ENCODE data around the gene ZNF407.
"Not testable (repeated sequence)": the region's sequence is repeated elsewhere in the genome, so short reads cannot be mapped to it uniquely, and the experiment has no call there.

Gene ZNF407

DNA sequence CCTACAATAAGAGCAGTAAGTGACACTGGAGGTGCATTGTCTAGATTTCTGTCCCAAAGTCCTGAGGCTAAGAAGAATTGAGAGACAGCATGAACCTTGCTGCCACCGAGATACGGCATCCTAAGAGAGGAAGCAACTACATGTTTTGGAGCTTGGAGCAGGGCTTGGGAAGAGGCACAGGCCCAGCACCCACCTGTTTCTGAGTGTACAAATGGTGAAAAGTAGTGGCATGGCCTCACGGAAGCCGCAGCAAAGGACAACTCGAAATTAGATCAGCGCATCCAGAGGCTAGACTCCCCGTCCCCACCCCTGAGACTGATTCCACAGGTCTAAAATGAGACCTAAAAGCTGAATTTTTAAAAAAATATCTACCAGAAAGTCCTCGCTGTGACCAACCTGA is 483.8 kb downstream of the ZNF407 start:
- no peak overlapping the region for H3K27ac ChIP-seq
- TF ChIP-seq, protein P1, sequence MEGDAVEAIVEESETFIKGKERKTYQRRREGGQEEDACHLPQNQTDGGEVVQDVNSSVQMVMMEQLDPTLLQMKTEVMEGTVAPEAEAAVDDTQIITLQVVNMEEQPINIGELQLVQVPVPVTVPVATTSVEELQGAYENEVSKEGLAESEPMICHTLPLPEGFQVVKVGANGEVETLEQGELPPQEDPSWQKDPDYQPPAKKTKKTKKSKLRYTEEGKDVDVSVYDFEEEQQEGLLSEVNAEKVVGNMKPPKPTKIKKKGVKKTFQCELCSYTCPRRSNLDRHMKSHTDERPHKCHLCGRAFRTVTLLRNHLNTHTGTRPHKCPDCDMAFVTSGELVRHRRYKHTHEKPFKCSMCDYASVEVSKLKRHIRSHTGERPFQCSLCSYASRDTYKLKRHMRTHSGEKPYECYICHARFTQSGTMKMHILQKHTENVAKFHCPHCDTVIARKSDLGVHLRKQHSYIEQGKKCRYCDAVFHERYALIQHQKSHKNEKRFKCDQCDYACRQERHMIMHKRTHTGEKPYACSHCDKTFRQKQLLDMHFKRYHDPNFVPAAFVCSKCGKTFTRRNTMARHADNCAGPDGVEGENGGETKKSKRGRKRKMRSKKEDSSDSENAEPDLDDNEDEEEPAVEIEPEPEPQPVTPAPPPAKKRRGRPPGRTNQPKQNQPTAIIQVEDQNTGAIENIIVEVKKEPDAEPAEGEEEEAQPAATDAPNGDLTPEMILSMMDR (conservative IDR thresholded peaks at IDR 0.05): no peak

DNA sequence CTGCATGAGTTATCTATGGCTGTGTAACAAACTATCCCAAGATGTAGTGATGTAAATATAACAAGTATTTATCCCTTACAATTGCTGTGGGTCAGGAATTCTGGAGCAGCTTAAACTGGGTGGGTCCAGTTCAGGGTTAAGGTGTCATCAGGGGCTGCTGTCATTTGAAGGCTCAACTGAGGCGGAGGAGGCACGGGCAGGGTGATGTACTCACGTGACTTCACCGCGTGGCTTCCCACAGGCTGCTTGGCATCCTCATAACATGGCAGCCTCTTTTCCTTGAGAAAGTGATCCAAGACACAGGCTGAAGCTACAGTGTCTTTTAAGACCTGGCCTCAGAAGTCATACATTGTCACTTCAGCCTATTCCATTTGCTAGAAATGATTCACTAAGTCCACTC is 485.5 kb downstream of the ZNF407 start:
- TF ChIP-seq, protein P1 (conservative IDR thresholded peaks at IDR 0.05): no peak
- H3K27ac ChIP-seq: no peak overlapping the region

DNA sequence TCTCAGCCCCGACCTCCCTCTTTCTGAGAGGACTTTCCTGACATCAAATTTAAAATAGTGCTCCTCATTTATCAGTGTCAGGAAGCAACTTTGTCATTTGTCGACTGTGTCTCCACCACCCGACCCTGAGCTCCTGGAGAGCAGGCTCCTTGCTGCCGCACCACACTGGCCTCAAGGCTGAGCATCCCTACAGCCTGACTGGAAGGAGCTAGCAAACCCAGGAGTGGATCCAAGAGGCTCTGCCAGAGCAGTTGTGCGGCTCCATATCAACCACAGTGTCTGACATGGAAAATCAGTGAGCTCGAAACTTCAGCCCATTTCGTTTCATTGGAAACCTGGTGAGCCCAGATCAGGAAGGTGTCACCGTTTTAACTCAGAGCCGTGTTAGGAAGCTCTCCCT is 486.1 kb downstream of the ZNF407 start:
- TF ChIP-seq, protein P1 (conservative IDR thresholded peaks at IDR 0.05): no peak

DNA sequence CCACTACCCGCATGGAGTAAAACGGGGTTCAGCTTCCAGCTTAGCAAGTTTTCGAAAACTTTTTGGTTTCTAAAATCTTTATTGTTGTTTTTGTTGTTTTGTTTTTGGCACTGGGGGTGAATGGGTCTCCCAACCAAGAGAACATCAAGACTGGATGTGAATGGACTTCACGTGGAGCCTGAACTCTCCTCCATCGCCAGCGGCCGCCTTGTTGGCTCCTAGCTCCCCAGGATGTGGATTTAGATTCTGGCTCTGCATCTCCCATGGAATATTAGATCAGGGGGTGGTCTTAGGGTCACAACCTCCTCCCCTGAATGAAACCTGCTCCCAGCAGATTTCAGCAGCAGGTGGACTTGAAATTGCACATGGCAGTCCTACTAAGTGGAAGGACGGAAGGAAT is 488.0 kb downstream of the ZNF407 start:
- not testable (repeated sequence) for H3K27ac ChIP-seq

More for the DNA sequence above, 486.1 kb downstream of the ZNF407 start:
- H3K27ac ChIP-seq: no peak overlapping the region

DNA sequence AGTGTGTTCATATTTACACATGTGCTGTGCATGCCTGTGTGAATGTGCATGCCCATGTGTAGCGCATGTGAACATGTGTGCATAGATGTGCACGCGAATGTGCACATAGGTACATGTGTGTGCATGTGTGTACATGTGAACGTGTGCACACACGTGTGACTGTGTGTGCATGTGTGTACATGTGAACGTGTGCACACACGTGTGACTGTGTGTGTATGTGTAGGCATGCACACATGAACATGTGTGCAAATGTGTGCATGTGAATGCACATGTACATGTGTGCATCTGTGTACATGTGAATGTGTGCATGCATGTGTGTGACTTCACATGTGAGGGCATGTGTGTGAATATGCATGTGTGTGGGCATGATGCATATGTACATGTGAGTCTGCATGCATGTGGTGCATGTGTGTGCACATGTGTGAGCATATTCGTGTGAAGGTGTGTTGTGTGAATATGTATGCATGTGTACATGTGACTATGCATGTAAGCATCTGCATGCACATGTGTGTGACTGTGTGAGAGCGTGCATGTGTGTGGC is 488.9 kb downstream of the ZNF407 start:
- no peak overlapping the region for H3K27ac ChIP-seq
- TF ChIP-seq, protein P1 (conservative IDR thresholded peaks at IDR 0.05): no peak

DNA sequence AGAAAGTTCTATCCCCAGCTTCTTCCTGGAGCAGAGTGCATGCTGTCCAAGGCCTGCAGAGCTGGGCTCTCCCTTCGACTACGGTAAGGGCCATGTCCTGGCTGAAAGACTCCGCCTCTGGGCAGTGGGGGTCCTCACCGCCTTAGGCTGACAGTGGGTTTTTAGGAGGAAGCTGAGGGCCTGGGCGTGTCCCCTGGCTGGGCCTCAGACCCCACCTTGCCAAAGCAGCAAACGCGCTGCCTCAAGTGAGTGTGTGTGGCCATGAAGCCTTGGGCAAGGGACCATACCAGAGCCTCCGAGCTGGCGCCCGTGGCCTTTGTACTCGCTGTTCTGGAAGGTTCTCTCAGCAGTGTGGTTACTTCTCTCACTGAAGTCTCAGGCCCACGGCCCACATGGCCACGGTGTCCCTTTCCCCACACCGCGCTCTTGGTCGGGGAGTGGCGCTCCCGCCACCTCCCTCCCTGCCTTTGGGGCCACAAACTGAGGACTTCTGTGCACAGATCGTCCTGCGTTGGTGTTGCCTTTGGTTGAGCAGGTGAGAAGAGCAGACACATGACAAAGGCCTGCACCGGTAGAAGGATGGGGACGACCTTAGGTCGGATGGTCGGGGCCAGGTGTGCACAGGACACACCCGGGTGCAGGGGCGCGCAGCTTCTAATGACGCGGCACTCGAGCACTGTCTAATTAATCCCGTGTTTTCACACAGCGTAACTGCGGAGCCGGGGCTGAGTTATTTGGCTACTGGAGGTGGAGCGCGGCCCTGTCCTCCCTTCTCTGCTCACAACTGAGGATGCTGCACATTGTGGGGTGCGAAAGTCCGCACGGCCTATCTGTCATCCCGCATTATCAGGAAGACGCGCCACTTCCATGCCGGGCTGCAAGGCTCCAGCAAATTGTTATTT is 489.7 kb downstream of the ZNF407 start:
- TF ChIP-seq, protein P1 (conservative IDR thresholded peaks at IDR 0.05): no peak
- no peak overlapping the region for H3K27ac ChIP-seq

DNA sequence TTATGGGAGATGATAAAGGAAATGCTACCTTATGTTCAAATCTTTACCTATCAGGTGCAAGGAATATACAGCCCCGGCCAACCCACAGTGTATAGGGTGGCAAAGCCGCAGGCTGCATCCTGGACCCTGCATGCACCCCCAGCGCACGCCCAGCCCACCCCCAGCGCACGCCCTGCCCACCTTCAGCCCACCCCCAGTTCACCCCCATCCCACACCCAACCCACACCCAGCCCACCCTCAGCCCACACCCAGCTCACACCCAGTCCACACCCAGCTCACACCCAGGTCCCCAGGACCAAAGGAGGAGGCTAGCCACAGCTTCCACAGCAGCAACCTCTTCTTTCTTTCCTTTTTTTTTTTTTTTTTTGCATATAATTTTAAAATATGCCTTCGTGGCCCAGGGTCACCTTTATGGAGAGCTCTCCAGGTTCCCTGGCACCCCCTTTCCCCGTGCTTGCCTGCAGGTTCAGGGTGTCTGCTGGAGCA is 490.4 kb downstream of the ZNF407 start:
- TF ChIP-seq, protein P1 (conservative IDR thresholded peaks at IDR 0.05): no peak
- H3K27ac ChIP-seq: no peak overlapping the region
